H1 (cell line): ENCODE measurements around the gene CCDC77. TPM values are rescaled to one million over a fixed set of nuclear protein-coding genes. Genes with fewer than 3 reads are reported as not detected.

ENCODE experiments used
- CTCF ChIA-PET: fragments of 300-600 bp; sonication (Branson Sonifier 250); formaldehyde crosslinking; loops from one replicate; lab custom pipeline; 2021; ENCODE audit not compliant: partially characterized antibody; lab: Charles Lee
- POLR2A ChIA-PET: fragments of 300-600 bp; sonication (Branson Sonifier 250); formaldehyde crosslinking; loops from one replicate; lab custom pipeline; 2021; ENCODE audit warnings: inconsistent platforms; ENCODE audit not compliant: partially characterized antibody; lab: Charles Lee
- DNase-seq, 2 experiments: peaks; one replicate each; pipeline versions ENCODE4 v3.0.0 to v3.0.0-alpha.2; 2010 to 2022; ENCODE audit warnings: low spot score in 2 of 2, low read depth in 1 of 2, mixed read lengths in 1 of 2
- FAIRE-seq: peaks from 2 replicates; lab custom pipeline; 2011; peaks lifted over from hg19 to GRCh38; lab: Jason Lieb, UNC
- H2AFZ ChIP-seq: 2 replicates; pipeline ENCODE4 v1.8.1; 2012; ENCODE audit warnings: low read length, inconsistent platforms
- H2AK5ac ChIP-seq: 2 replicates; pipeline ENCODE4 v1.6.1; 2013; ENCODE audit warnings: low read depth, low read length
- H2BK120ac ChIP-seq: replicated peaks from 2 replicates; pipeline ENCODE3; 2013; ENCODE audit warnings: low read depth, low read length, inconsistent platforms
- H2BK12ac ChIP-seq: 2 replicates; pipeline ENCODE4 v1.6.1; 2013; ENCODE audit warnings: low read depth, low read length
- H2BK15ac ChIP-seq: 2 replicates; pipeline ENCODE4 v1.6.1; 2013; ENCODE audit warnings: low read length
- H2BK20ac ChIP-seq: 2 replicates; pipeline ENCODE4 v1.6.1; 2013; ENCODE audit warnings: low read length
- H2BK5ac ChIP-seq: 2 replicates; pipeline ENCODE4 v1.6.1; 2013; ENCODE audit warnings: low read depth, low read length
- H3K14ac ChIP-seq: 2 replicates; pipeline ENCODE4 v1.6.1; 2013; ENCODE audit warnings: inconsistent platforms; ENCODE audit not compliant: insufficient read length
- H3K18ac ChIP-seq: 2 replicates; pipeline ENCODE4 v1.6.1; 2013; ENCODE audit warnings: low read length; ENCODE audit errors: extremely low read depth
- H3K23ac ChIP-seq: 2 replicates; pipeline ENCODE4 v1.6.1; 2013; ENCODE audit warnings: inconsistent platforms; ENCODE audit not compliant: insufficient read length
- H3K23me2 ChIP-seq: 2 replicates; pipeline ENCODE4 v1.6.1; 2013; ENCODE audit warnings: low read depth, low read length
- H3K27ac ChIP-seq: 2 replicates; pipeline ENCODE4 v1.6.1; 2011; ENCODE audit warnings: low read depth, low read length, inconsistent platforms
- H3K27me3 ChIP-seq, 4 experiments: replicated peaks in 1 of 4; 1 replicate in 1 of 4; 2 replicates in 3 of 4; pipeline versions ENCODE4 v1.6.1 to v1.8.1; 2011 to 2013; ENCODE audit warnings: low read length in 3 of 4, mild to moderate bottlenecking in 3 of 4, inconsistent platforms in 2 of 4, mixed read lengths in 2 of 4, moderate library complexity in 1 of 4; ENCODE audit not compliant: control insufficient read depth in 3 of 4, insufficient read depth in 3 of 4; ENCODE audit errors: extremely low read depth in 1 of 4
- H3K36me3 ChIP-seq, 4 experiments: 2 replicates each; pipeline versions ENCODE4 v1.6.1 to v1.8.1; 2011 to 2013; ENCODE audit warnings: mild to moderate bottlenecking in 4 of 4, low read length in 3 of 4, moderate library complexity in 2 of 4, control low read depth in 1 of 4, inconsistent platforms in 1 of 4; ENCODE audit not compliant: insufficient read depth in 4 of 4, control insufficient read depth in 2 of 4
- H3K4ac ChIP-seq: replicated peaks from 2 replicates; pipeline ENCODE3; 2013; ENCODE audit warnings: low read length, low read depth, mixed read lengths, inconsistent platforms; ENCODE audit not compliant: insufficient read length
- H3K4me1 ChIP-seq, 4 experiments: replicated peaks in 1 of 4; 1 replicate in 1 of 4; 2 replicates in 3 of 4; pipeline versions ENCODE4 v1.6.1 to v1.8.1; 2011 to 2013; ENCODE audit warnings: low read length in 3 of 4, inconsistent platforms in 2 of 4, mixed read lengths in 1 of 4; ENCODE audit not compliant: insufficient read depth in 4 of 4, control insufficient read depth in 3 of 4
- H3K4me2 ChIP-seq, 2 experiments: 2 replicates each; pipeline versions ENCODE4 v1.6.1 to v1.8.1; 2011 to 2013; ENCODE audit warnings: low read depth in 2 of 2, low read length in 2 of 2, control low read depth in 1 of 2, inconsistent platforms in 1 of 2, mild to moderate bottlenecking in 1 of 2; ENCODE audit not compliant: insufficient read depth in 1 of 2
- H3K4me3 ChIP-seq, 4 experiments: fragments of 200-600, 300-600 bp in 1 of 4; sonication (generic), shearing (Covaris generic), sonication (Bioruptor Twin) in 1 of 4; 2 replicates each; pipeline versions ENCODE4 v1.5.1 to v1.8.1; 2011 to 2016; ENCODE audit warnings: low read length in 4 of 4, low read depth in 3 of 4, control low read depth in 2 of 4, inconsistent platforms in 2 of 4, mild to moderate bottlenecking in 2 of 4, mixed read lengths in 1 of 4, moderate library complexity in 1 of 4; ENCODE audit not compliant: insufficient read depth in 2 of 4; ENCODE audit errors: extremely low read depth in 1 of 4
- H3K56ac ChIP-seq: replicated peaks from 2 replicates; pipeline ENCODE3; 2013; ENCODE audit warnings: low read depth, mild to moderate bottlenecking, mixed read lengths, low read length, inconsistent platforms; ENCODE audit not compliant: insufficient read length
- H3K79me1 ChIP-seq: 2 replicates; pipeline ENCODE4 v1.6.1; 2013; ENCODE audit warnings: low read depth, low read length, control low read depth
- H3K79me2 ChIP-seq, 2 experiments: 2 replicates each; pipeline versions ENCODE4 v1.6.1 to v1.8.1; 2012 to 2013; ENCODE audit warnings: low read length in 2 of 2, mild to moderate bottlenecking in 2 of 2, inconsistent platforms in 1 of 2; ENCODE audit not compliant: insufficient read depth in 2 of 2, control insufficient read depth in 1 of 2
- H3K9ac ChIP-seq, 4 experiments: replicated peaks in 1 of 4; 1 replicate in 1 of 4; 2 replicates in 3 of 4; pipeline versions ENCODE4 v1.6.1 to v1.8.1; 2011 to 2013; ENCODE audit warnings: low read depth in 3 of 4, low read length in 3 of 4, control low read depth in 2 of 4, mild to moderate bottlenecking in 2 of 4, moderate library complexity in 2 of 4, inconsistent platforms in 1 of 4; ENCODE audit errors: extremely low read depth in 1 of 4
- H3K9me3 ChIP-seq, 2 experiments: 2 replicates each; pipeline versions ENCODE4 v1.6.1 to v1.8.1; 2012 to 2013; ENCODE audit warnings: mild to moderate bottlenecking in 2 of 2, moderate library complexity in 2 of 2, control low read depth in 1 of 2, inconsistent platforms in 1 of 2, low read depth in 1 of 2, low read length in 1 of 2, mixed read lengths in 1 of 2; ENCODE audit not compliant: insufficient read depth in 2 of 2
- H4K20me1 ChIP-seq, 2 experiments: replicated peaks in 1 of 2; 2 replicates each; pipeline versions ENCODE3 to v1.8.1; 2011 to 2013; ENCODE audit warnings: inconsistent platforms in 2 of 2, low read length in 2 of 2, mild to moderate bottlenecking in 1 of 2; ENCODE audit not compliant: insufficient read depth in 2 of 2, control insufficient read depth in 1 of 2
- H4K5ac ChIP-seq: 2 replicates; pipeline ENCODE4 v1.6.1; 2013; ENCODE audit warnings: low read length, low read depth, mixed read lengths, inconsistent platforms; ENCODE audit not compliant: insufficient read length
- H4K8ac ChIP-seq: 2 replicates; pipeline ENCODE4 v1.8.0; 2013; ENCODE audit warnings: mild to moderate bottlenecking, moderate library complexity, low read length, inconsistent platforms; ENCODE audit not compliant: insufficient read depth; ENCODE audit errors: extremely low read depth
- H4K91ac ChIP-seq: replicated peaks from 2 replicates; pipeline ENCODE3; 2013; ENCODE audit warnings: low read length, mixed read lengths, inconsistent platforms; ENCODE audit not compliant: insufficient read length
- GABPA ChIP-seq: IDR thresholded peaks from 2 replicates; pipeline ENCODE4 v1.6.1; 2011; ENCODE audit warnings: mild to moderate bottlenecking, low read length, moderate library complexity, borderline replicate concordance; ENCODE audit not compliant: insufficient read depth
- ZNF274 ChIP-seq: IDR thresholded peaks from 2 replicates; pipeline ENCODE4 v1.7.0; 2012; ENCODE audit warnings: low read length, borderline replicate concordance; ENCODE audit errors: extremely low read depth
- WGBS, 2 experiments: shearing (Covaris generic) in 1 of 2; methylation state at CpG; one replicate each; pipeline versions ENCODE4 v1.1.6 to v1.1.7; 2013 to 2015; ENCODE audit warnings: low lambda C conversion rate in 2 of 2, mixed read lengths in 2 of 2, inconsistent platforms in 1 of 2, low coverage in 1 of 2, missing lambda C conversion rate in 1 of 2; ENCODE audit not compliant: insufficient replicate concordance in 2 of 2, insufficient coverage in 1 of 2, insufficient read length in 1 of 2; ENCODE audit errors: extremely low coverage in 1 of 2, missing lambda C conversion rate in 1 of 2; 5-methylcytosine and 5-hydroxymethylcytosine counted together
- polyA plus RNA-seq, 7 experiments: library from polyadenylated mRNA; depleted of rRNA in 3 of 7; stranded (reverse) in 5 of 7; unstranded in 2 of 7; fragments of >200 nt in 5 of 7; fragments of 200-250 nt in 2 of 7; gene quantifications; 1 replicate in 5 of 7; 2 replicates in 1 of 7; 4 replicates in 1 of 7; pipeline versions ENCODE4 v1.2.1 to v1.2.3, GENCODE V29; 2011 to 2013; ENCODE audit warnings: missing spikeins in 2 of 7, mixed read lengths in 2 of 7
- total RNA-seq: library from RNA; stranded (reverse); fragmentation: NEBNext Ultra II Directional; extraction: Animal tissue kit (Norgen Biotek cat#: 25700); gene quantifications from 2 replicates; pipeline ENCODE4 v1.2.1, GENCODE V29; 2021

The CCDC77 gene
- total and polyA plus RNA-seq, 2 of the 8 experiments (the other 6 are each of a cell fraction or from before 2014, with no cell fraction given), result 10.3 to 30.4 TPM

GRCh38 chr12:356276-356988, 45.0 kb upstream of the CCDC77 start:
- Histone ChIP-seq H2BK15ac (no peak overlapping the region), H3K4me1 (no peaks in the 10 kb centered on the region), H4K8ac (no peak overlapping the region), H3K79me1 (no peaks in the 10 kb centered on the region), H2BK120ac (no peak overlapping the region), H3K27me3 (no peaks in the 10 kb centered on the region), H3K23me2 (no peaks in the 10 kb centered on the region), H3K9ac (no peak overlapping the region), H3K79me2 (no peaks in the 10 kb centered on the region), H3K27ac (no peak overlapping the region), H2AK5ac (no peak overlapping the region), H3K4me2 (no peak overlapping the region), H3K18ac (no peak overlapping the region), H3K56ac (no peak overlapping the region), H4K20me1 (no peaks in the 10 kb centered on the region), H2AFZ (no peak overlapping the region), H4K5ac (no peak overlapping the region), H3K9me3 (peaks cover 4 to 5% of the 10 kb centered on the region in 2 experiments; a peak in 2 of 4 replicates), H2BK12ac (no peak overlapping the region), H3K14ac (no peak overlapping the region), H3K23ac (no peak overlapping the region), H2BK5ac (no peak overlapping the region), H3K4me3 (no peak overlapping the region), H3K4ac (no peak overlapping the region), H2BK20ac (no peak overlapping the region), H3K36me3 (peaks cover 2 to 57% (median 22%) of the 10 kb centered on the region in 4 experiments), H4K91ac (no peak overlapping the region)
- TF ChIP-seq ZNF274, result no peak
- no peak for TF ChIP-seq GABPA
- ChIA-PET POLR2A (no interaction called here), CTCF (no interaction called here)
- DNase-seq, result no peak
- no peak for FAIRE-seq
- 88% methylated on average over 7 of the region's 7 CpGs; no CpG with 5 or more reads in 1 of the 2 experiments for WGBS, 2 experiments
